ENCODE results near the gene PIK3CD.

DNA sequence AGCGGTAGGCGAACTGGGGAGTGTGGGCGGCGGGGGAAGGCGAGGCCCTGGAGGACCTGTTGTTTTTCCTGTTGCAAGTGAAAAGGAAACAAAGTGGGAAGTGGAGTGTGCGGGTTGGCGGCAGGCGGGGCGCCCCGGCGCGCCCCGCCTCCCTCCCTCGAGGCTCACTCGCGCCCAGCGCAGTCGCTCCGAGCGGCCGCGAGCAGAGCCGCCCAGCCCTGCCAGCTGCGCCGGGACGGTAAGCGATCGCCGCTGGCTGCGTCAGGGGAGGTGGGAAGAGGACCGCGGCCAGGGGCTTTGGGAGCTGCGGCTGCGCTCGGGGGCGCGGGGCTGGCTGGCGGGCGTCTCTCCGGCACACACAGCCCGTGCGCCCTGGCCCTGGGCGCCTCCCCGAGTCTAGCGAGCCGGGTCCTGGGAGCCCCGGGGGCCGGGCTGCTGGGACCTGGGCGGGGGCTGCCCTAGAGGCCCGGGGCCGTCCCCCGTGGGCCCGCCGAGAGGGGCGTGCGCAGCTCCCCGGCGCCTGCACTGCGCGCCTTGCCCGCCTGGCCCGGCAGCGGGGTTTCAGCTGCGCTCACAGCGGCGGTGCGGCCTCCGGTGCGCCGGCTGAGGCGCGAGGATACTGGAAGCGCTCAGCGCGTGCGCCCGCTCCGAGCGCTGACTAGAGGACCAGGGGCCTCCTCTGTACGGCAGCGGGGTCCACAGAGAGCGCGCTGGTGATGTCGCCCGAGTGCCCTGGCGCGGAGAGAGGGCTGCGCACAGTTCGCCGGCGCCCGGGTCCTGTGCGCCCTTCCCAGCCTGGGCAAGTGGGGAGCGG, at the start of gene PIK3CD:
- TF ChIP-seq, protein P1, sequence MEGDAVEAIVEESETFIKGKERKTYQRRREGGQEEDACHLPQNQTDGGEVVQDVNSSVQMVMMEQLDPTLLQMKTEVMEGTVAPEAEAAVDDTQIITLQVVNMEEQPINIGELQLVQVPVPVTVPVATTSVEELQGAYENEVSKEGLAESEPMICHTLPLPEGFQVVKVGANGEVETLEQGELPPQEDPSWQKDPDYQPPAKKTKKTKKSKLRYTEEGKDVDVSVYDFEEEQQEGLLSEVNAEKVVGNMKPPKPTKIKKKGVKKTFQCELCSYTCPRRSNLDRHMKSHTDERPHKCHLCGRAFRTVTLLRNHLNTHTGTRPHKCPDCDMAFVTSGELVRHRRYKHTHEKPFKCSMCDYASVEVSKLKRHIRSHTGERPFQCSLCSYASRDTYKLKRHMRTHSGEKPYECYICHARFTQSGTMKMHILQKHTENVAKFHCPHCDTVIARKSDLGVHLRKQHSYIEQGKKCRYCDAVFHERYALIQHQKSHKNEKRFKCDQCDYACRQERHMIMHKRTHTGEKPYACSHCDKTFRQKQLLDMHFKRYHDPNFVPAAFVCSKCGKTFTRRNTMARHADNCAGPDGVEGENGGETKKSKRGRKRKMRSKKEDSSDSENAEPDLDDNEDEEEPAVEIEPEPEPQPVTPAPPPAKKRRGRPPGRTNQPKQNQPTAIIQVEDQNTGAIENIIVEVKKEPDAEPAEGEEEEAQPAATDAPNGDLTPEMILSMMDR (IDR thresholded peaks at IDR 0.05) = no peak
- no peak for TF ChIP-seq POLR2A (IDR thresholded peaks at IDR 0.05)
